Measurements from ENCODE around the gene RRAGA. TPM values are rescaled to one million over a fixed set of nuclear protein-coding genes. Genes with fewer than 3 reads are reported as not detected.
"Not testable (repeated sequence)": the region's sequence is repeated elsewhere in the genome, so short reads cannot be mapped to it uniquely, and the experiment has no call there.

RRAGA gene, protein sequence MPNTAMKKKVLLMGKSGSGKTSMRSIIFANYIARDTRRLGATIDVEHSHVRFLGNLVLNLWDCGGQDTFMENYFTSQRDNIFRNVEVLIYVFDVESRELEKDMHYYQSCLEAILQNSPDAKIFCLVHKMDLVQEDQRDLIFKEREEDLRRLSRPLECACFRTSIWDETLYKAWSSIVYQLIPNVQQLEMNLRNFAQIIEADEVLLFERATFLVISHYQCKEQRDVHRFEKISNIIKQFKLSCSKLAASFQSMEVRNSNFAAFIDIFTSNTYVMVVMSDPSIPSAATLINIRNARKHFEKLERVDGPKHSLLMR
- polyA plus RNA-seq (2013, experiment 1 of 4), result 58.6 TPM
- polyA plus RNA-seq (2013, experiment 2 of 4), result 62.5 TPM
- 55.9 TPM for polyA plus RNA-seq (2013, experiment 3 of 4)
- 61.9 TPM for polyA plus RNA-seq (2013, experiment 4 of 4)

DNA sequence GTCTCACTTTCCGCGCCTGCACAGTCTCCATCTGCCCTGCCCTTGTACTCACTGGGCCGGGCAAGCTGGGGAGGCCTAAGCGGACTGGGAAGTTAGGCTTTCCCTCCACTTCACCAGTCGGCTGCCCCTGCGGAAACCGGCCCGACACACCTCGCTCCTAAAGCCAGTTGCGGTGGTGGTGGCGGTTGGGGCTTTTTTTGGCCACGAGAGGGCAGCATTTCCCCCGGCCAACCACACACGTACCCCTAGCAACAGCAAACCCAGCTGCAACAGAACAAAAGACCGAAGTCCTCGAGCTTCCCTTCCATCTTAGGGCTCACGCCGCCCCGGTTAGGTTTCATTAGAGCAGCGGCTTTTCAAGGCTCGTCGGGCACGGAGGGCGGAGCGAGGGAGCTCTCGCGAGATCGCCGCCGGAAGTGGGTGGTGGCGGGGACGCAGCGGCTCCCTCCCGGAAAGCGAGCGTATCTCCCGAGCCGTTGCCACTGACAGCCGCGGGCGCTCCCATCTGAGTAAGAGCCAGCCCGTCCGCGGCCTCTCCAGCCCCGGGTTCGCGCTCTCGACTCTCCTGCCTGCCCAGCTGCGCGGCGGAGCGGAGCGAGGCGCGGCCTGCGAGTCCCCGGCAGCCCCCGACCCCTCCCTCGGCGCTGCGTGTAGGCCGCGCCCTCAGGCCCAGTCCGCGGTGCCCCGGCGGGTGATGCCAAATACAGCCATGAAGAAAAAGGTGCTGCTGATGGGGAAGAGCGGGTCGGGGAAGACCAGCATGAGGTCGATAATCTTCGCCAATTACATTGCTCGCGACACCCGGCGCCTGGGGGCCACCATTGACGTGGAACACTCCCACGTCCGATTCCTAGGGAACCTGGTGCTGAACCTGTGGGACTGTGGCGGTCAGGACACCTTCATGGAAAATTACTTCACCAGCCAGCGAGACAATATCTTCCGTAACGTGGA is at the start of gene RRAGA:
TSS of gene RRAGA (plus strand) at position 462 of the 951 bp plus-strand sequence. CDS start at position 695, 233 bp downstream.
- Histone ChIP-seq H3K9me3 (ENCODE audit: control insufficient read depth, low read length) (no peaks in the 10 kb centered on the region), H3K4me3 (ENCODE audit: insufficient read depth, low read depth, low read length) (peak within 1 kb of the TSS; percentile 95), H3K27ac (ENCODE audit: insufficient read depth, low read depth, low read length, poor library complexity, severe bottlenecking) (peak within 1 kb of the TSS; percentile 96), H3K27me3 (ENCODE audit: control insufficient read depth, insufficient read depth, low read length, poor library complexity, severe bottlenecking) (no peaks in the 10 kb centered on the region), H3K4me1 (ENCODE audit: control insufficient read depth, insufficient read depth, low read length) (peaks cover 10% of the 10 kb centered on the region), H3K36me3 (ENCODE audit: control insufficient read depth, insufficient read depth, low read length) (no peaks in the 10 kb centered on the region)
- 0% methylated on average over 82 of the region's 82 CpGs for WGBS, 2 experiments

DNA sequence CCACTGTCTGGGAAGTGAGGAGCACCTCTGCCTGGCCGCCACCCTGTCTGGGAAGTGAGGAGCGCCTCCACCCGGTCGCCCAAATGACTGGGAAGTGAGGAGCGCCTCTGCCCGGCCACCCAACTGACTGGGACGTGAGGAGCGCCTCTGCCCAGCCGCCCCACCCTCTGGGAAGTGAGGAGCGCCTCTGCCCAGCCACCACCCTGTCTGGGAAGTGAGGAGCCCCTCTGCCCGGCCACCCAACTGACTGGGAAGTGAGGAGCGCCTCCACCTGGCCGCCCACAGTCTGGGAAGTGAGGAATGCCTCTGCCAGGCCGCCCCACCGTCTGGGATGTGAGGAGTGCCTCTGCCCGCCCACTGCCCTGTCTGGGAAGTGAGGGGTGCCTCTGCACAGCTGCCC is 49.1 kb upstream of the RRAGA start:
- no peaks in the 10 kb centered on the region for H3K27me3 ChIP-seq (ENCODE audit: control insufficient read depth, insufficient read depth, low read length, poor library complexity, severe bottlenecking)
- no peaks in the 10 kb centered on the region for H3K9me3 ChIP-seq (ENCODE audit: control insufficient read depth, low read length)
- H3K4me1 ChIP-seq (ENCODE audit: control insufficient read depth, insufficient read depth, low read length), result peaks cover 3% of the 10 kb centered on the region
- H3K27ac ChIP-seq (ENCODE audit: insufficient read depth, low read depth, low read length, poor library complexity, severe bottlenecking), result no peak overlapping the region
- no peaks in the 10 kb centered on the region for H3K36me3 ChIP-seq (ENCODE audit: control insufficient read depth, insufficient read depth, low read length)
- H3K4me3 ChIP-seq (ENCODE audit: insufficient read depth, low read depth, low read length), result no peak overlapping the region
- 85 to 86% methylated on average over 16 of the region's 16 CpGs for WGBS, 2 experiments

- H3K4me1 ChIP-seq (ENCODE audit: control insufficient read depth, insufficient read depth, low read length), result no peaks in the 10 kb centered on the region
- no peak overlapping the region for H3K27ac ChIP-seq (ENCODE audit: insufficient read depth, low read depth, low read length, poor library complexity, severe bottlenecking)
- no peaks in the 10 kb centered on the region for H3K36me3 ChIP-seq (ENCODE audit: control insufficient read depth, insufficient read depth, low read length)
- H3K27me3 ChIP-seq (ENCODE audit: control insufficient read depth, insufficient read depth, low read length, poor library complexity, severe bottlenecking), result no peaks in the 10 kb centered on the region
- H3K9me3 ChIP-seq (ENCODE audit: control insufficient read depth, low read length), result no peaks in the 10 kb centered on the region
- 91 to 96% methylated on average over 5 of the region's 5 CpGs for WGBS, 2 experiments
- no peak overlapping the region for H3K4me3 ChIP-seq (ENCODE audit: insufficient read depth, low read depth, low read length)
These were observed 39.7 kb upstream of the RRAGA start for GRCh38 chr9:19009391-19009965.

- Histone ChIP-seq H3K27ac (ENCODE audit: insufficient read depth, low read depth, low read length, poor library complexity, severe bottlenecking) (no peak overlapping the region), H3K36me3 (ENCODE audit: control insufficient read depth, insufficient read depth, low read length) (no peaks in the 10 kb centered on the region), H3K9me3 (ENCODE audit: control insufficient read depth, low read length) (no peaks in the 10 kb centered on the region), H3K4me3 (ENCODE audit: insufficient read depth, low read depth, low read length) (no peak overlapping the region), H3K4me1 (ENCODE audit: control insufficient read depth, insufficient read depth, low read length) (no peaks in the 10 kb centered on the region), H3K27me3 (ENCODE audit: control insufficient read depth, insufficient read depth, low read length, poor library complexity, severe bottlenecking) (no peaks in the 10 kb centered on the region)
- 82% methylated on average over 4 of the region's 4 CpGs for WGBS, 2 experiments
These were observed 31.0 kb upstream of the RRAGA start for GRCh38 chr9:19018201-19018600.

GRCh38 chr9:19020886-19021455 is 28.3 kb upstream of the RRAGA start:
- Histone ChIP-seq H3K27ac (ENCODE audit: insufficient read depth, low read depth, low read length, poor library complexity, severe bottlenecking) (no peak overlapping the region), H3K4me3 (ENCODE audit: insufficient read depth, low read depth, low read length) (no peak overlapping the region)
- 90 to 96% methylated on average over 3 of the region's 3 CpGs for WGBS, 2 experiments

GRCh38 chr9:19021649-19022048 is 27.6 kb upstream of the RRAGA start:
- not testable (repeated sequence) for H3K4me3 ChIP-seq (ENCODE audit: insufficient read depth, low read depth, low read length); H3K27ac ChIP-seq (ENCODE audit: insufficient read depth, low read depth, low read length, poor library complexity, severe bottlenecking); H3K27me3 ChIP-seq (ENCODE audit: control insufficient read depth, insufficient read depth, low read length, poor library complexity, severe bottlenecking); H3K36me3 ChIP-seq (ENCODE audit: control insufficient read depth, insufficient read depth, low read length); H3K9me3 ChIP-seq (ENCODE audit: control insufficient read depth, low read length); H3K4me1 ChIP-seq (ENCODE audit: control insufficient read depth, insufficient read depth, low read length)
- 96 to 99% methylated on average over 2 of the region's 2 CpGs for WGBS, 2 experiments

More at GRCh38 chr9:19020886-19021455, 28.3 kb upstream of the RRAGA start:
- no peaks in the 10 kb centered on the region for H3K27me3 ChIP-seq (ENCODE audit: control insufficient read depth, insufficient read depth, low read length, poor library complexity, severe bottlenecking)
- H3K4me1 ChIP-seq (ENCODE audit: control insufficient read depth, insufficient read depth, low read length), result no peaks in the 10 kb centered on the region
- no peaks in the 10 kb centered on the region for H3K36me3 ChIP-seq (ENCODE audit: control insufficient read depth, insufficient read depth, low read length)
- no peaks in the 10 kb centered on the region for H3K9me3 ChIP-seq (ENCODE audit: control insufficient read depth, low read length)

DNA sequence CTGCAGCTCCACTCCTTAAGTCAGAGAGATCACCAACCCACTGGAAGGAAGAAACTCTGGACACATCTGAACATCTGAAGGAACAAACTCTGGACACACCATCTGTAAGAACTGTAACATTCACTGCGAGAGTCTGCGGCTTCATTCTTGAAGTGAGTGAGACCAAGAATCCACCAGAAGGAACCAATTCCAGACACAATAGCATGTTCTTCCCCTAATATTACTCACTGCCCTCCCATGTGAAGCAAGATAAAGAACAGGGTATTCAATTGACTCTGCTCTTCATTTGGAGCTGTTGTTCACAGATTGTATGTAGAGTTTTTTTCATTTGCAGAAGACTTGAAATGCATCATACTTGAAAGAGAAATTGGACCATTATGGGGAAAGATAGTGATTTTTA is 27.0 kb upstream of the RRAGA start:
- 95 to 96% methylated on average over 2 of the region's 2 CpGs for WGBS, 2 experiments
- H3K9me3 ChIP-seq (ENCODE audit: control insufficient read depth, low read length), result no peaks in the 10 kb centered on the region
- H3K4me3 ChIP-seq (ENCODE audit: insufficient read depth, low read depth, low read length), result no peak overlapping the region
- no peaks in the 10 kb centered on the region for H3K4me1 ChIP-seq (ENCODE audit: control insufficient read depth, insufficient read depth, low read length)
- no peak overlapping the region for H3K27ac ChIP-seq (ENCODE audit: insufficient read depth, low read depth, low read length, poor library complexity, severe bottlenecking)
- H3K36me3 ChIP-seq (ENCODE audit: control insufficient read depth, insufficient read depth, low read length), result no peaks in the 10 kb centered on the region
- H3K27me3 ChIP-seq (ENCODE audit: control insufficient read depth, insufficient read depth, low read length, poor library complexity, severe bottlenecking), result no peaks in the 10 kb centered on the region

DNA sequence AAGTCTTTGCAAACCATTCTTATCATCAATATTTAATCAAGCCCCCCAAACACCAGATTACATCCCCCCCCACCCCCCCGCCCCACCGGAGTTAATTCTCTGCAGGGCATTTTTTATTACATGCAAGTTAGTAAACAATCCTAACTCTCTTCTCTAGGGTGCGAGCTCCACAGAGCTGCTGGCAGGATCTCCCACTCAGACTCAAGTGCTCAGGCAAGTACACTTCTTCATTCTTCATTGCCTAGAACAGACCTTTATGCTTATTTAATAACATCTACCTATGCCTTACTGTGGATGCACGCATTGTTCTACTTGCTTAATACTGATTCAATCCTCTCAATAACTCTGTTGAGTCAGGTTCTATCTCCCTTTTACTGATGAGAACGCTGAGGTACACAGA is 26.1 kb upstream of the RRAGA start:
- Histone ChIP-seq H3K27me3 (ENCODE audit: control insufficient read depth, insufficient read depth, low read length, poor library complexity, severe bottlenecking) (no peaks in the 10 kb centered on the region), H3K4me1 (ENCODE audit: control insufficient read depth, insufficient read depth, low read length) (no peaks in the 10 kb centered on the region), H3K27ac (ENCODE audit: insufficient read depth, low read depth, low read length, poor library complexity, severe bottlenecking) (no peak overlapping the region), H3K4me3 (ENCODE audit: insufficient read depth, low read depth, low read length) (no peak overlapping the region), H3K36me3 (ENCODE audit: control insufficient read depth, insufficient read depth, low read length) (no peaks in the 10 kb centered on the region), H3K9me3 (ENCODE audit: control insufficient read depth, low read length) (no peaks in the 10 kb centered on the region)
- 92% methylated on average over 3 to 4 of the region's 5 CpGs for WGBS, 2 experiments

DNA sequence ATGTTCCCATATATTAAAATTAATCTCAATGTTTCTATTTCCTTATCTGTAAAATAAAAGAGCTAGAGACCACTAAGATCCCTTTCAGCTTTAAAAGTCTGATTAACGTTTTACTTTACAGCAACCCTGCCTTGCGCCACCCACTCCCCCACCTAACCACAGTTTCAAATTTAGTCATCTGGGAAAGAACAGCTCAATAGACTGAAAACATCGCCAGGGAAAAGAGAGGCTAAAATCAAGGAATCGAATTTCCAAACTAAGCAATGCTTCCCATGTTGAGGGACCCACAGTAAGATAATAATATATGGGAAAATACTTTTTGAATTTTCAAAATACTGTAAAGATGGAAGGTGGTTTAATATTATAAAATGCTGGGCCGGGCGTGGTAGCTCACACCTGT is 22.9 kb upstream of the RRAGA start:
- H3K4me1 ChIP-seq (ENCODE audit: control insufficient read depth, insufficient read depth, low read length), result no peaks in the 10 kb centered on the region
- H3K36me3 ChIP-seq (ENCODE audit: control insufficient read depth, insufficient read depth, low read length), result no peaks in the 10 kb centered on the region
- H3K27ac ChIP-seq (ENCODE audit: insufficient read depth, low read depth, low read length, poor library complexity, severe bottlenecking), result no peak overlapping the region
- H3K27me3 ChIP-seq (ENCODE audit: control insufficient read depth, insufficient read depth, low read length, poor library complexity, severe bottlenecking), result no peaks in the 10 kb centered on the region
- 96 to 97% methylated on average over 5 to 6 of the region's 6 CpGs for WGBS, 2 experiments
- H3K9me3 ChIP-seq (ENCODE audit: control insufficient read depth, low read length), result no peaks in the 10 kb centered on the region
- no peak overlapping the region for H3K4me3 ChIP-seq (ENCODE audit: insufficient read depth, low read depth, low read length)

All from ectodermal cell (in vitro differentiated cells).